Activated CD8-positive, alpha-beta T cell treated with anti-CD3 and anti-CD28 coated beads for 36 hours (primary cell): ENCODE results near the gene ASMTL. TPM values are rescaled to one million over a fixed set of nuclear protein-coding genes. Genes with fewer than 3 reads are reported as not detected.

Experiments
- ATAC-seq: fragments of 200-7000 bp; cut with Tn5 transposase; one replicate; pipeline ENCODE4 v1.10.0; 2021; ENCODE audit warnings: mild to moderate bottlenecking, moderate library complexity
- CTCF ChIA-PET: fragments of 350-600 bp; sonication (Branson Sonifier 250); formaldehyde crosslinking; loops from one replicate; lab custom pipeline; 2021; ENCODE audit warnings: antibody characterized with exemption; lab: Charles Lee
- POLR2A ChIA-PET: fragments of 350-600 bp; sonication (Branson Sonifier 250); formaldehyde crosslinking; loops from one replicate; lab custom pipeline; 2021; ENCODE audit warnings: antibody characterized with exemption; lab: Charles Lee
- DNase-seq: peaks from one replicate; pipeline ENCODE4 v3.0.0-alpha.2; 2020
- H3K27ac Mint-ChIP-seq: one replicate; pipeline ENCODE4 v1.8.0; 2021; ENCODE audit warnings: mild to moderate bottlenecking, mixed read lengths
- H3K27me3 Mint-ChIP-seq: one replicate; pipeline ENCODE4 v1.8.0; 2021; ENCODE audit warnings: mixed read lengths
- H3K36me3 Mint-ChIP-seq: one replicate; pipeline ENCODE4 v1.8.0; 2021; ENCODE audit warnings: low read depth, mixed read lengths
- H3K4me1 Mint-ChIP-seq: one replicate; pipeline ENCODE4 v1.8.0; 2021; ENCODE audit warnings: low read depth, mixed read lengths
- H3K4me3 Mint-ChIP-seq: one replicate; pipeline ENCODE4 v1.8.0; 2021; ENCODE audit warnings: mild to moderate bottlenecking, moderate library complexity, mixed read lengths
- H3K9me3 Mint-ChIP-seq: one replicate; pipeline ENCODE4 v1.8.0; 2021; ENCODE audit warnings: mixed read lengths
- intact Hi-C: fragments of 100-400 bp; cut with micrococcal nuclease; formaldehyde crosslinking; loops from one replicate; pipeline ENCODE4 v1.10.0; 2022
- total RNA-seq, 2 experiments: library from RNA; stranded (reverse); gene quantifications; one replicate each; pipeline ENCODE4 v1.2.3, GENCODE V29; 2021
- TF ChIP-seq, protein P1 (sequence below): fragments of 200-600 bp; IDR thresholded peaks from one replicate; pipeline ENCODE4 v1.8.0; 2022; ENCODE audit warnings: antibody characterized with exemption, mild to moderate bottlenecking

Gene ASMTL
- total RNA-seq, 2 experiments from 2014 or later, result 55.8 to 57.2 TPM

DNA sequence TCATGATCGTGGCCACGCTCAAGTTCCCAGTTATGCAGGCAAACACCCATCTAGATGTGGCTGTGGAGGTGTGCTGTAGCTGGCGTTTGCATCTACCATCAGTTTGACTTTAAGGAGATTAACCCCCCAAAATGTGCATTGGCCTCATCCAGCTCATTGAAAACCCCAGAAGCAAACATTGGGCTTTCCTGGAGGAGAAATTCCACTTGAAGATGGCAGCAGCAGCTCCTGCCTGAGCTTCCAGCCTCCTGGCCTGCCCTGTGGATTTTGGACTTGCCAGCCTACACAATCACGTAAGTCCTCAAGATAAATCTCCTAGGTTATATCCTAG lies 30.6 kb downstream of the ASMTL start:
- peaks cover 23% of the 10 kb centered on the region for H3K9me3 Mint-ChIP-seq
- H3K4me1 Mint-ChIP-seq, result no peaks in the 10 kb centered on the region
- H3K27ac Mint-ChIP-seq, result no peak overlapping the region
- ChIA-PET CTCF (no interaction called here), POLR2A (no interaction called here)
- intact Hi-C loops, result no loop called here
- no peak overlapping the region for H3K4me3 Mint-ChIP-seq
- no peak for DNase-seq
- ATAC-seq, result no peak
- H3K36me3 Mint-ChIP-seq, result peaks cover 67% of the 10 kb centered on the region
- TF ChIP-seq, protein P1, sequence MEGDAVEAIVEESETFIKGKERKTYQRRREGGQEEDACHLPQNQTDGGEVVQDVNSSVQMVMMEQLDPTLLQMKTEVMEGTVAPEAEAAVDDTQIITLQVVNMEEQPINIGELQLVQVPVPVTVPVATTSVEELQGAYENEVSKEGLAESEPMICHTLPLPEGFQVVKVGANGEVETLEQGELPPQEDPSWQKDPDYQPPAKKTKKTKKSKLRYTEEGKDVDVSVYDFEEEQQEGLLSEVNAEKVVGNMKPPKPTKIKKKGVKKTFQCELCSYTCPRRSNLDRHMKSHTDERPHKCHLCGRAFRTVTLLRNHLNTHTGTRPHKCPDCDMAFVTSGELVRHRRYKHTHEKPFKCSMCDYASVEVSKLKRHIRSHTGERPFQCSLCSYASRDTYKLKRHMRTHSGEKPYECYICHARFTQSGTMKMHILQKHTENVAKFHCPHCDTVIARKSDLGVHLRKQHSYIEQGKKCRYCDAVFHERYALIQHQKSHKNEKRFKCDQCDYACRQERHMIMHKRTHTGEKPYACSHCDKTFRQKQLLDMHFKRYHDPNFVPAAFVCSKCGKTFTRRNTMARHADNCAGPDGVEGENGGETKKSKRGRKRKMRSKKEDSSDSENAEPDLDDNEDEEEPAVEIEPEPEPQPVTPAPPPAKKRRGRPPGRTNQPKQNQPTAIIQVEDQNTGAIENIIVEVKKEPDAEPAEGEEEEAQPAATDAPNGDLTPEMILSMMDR, result no peak
- no peaks in the 10 kb centered on the region for H3K27me3 Mint-ChIP-seq

DNA sequence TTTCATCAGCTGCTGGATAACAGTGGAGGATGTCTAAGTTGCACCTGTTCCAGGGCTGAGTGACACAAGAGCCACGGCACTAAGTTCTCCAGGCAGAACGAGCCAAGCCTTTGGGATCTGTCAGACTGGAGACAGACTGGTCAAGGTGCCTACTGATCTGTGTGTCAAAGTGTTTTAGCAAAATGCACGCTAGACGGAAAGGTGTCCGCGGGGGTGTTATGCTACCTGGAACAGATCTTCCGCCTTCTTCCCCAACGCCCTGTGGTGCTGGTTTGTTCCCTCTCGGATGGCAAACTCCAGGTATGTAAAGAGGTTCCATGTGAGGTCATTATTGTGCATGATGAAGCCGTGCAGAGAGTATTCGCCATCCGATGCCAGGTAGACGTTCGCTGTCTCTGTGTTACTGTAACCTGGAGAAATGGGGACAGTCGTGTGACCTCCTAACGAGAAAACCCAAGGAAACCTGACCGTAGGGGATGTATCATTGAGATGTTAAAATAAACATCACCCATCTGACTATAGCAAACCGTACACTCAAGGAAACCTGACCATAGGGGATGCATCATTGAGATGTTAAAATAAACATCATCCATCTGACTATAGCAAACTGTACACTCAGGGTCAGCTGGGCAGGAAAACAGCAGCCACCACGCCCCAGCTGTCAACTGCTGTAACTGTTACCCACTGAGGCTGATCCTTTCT lies 31.1 kb downstream of the ASMTL start:
- TF ChIP-seq, protein P1, result no peak
- intact Hi-C loops, result no loop called here
- DNase-seq (no peak), ATAC-seq (no peak)
- H3K36me3 Mint-ChIP-seq, result peaks cover 67% of the 10 kb centered on the region
- H3K27me3 Mint-ChIP-seq, result no peaks in the 10 kb centered on the region
- CTCF ChIA-PET, result no interaction called here
- POLR2A ChIA-PET, result no interaction called here
- H3K27ac Mint-ChIP-seq, result no peak overlapping the region
- no peaks in the 10 kb centered on the region for H3K4me1 Mint-ChIP-seq
- no peak overlapping the region for H3K4me3 Mint-ChIP-seq
- H3K9me3 Mint-ChIP-seq, result peaks cover 23% of the 10 kb centered on the region

DNA sequence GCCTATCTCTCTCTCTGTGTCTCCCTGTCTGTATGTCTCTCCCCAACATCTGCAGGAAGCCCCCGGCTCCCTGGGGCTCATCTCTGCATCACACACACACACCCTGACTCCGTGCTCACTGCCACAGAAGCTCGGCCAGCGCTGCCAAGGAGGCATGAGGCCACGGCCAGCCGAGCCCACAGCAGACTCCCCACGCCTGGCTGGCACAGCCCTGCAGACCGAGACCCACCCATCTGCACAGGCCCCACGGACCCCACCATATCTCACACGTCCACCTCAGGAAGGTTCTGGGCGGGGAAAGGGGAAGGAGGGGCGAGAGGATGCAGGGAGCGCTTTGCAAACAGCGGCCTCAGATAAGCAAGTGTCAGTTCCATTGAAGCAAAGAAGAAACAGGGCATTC lies 32.3 kb downstream of the ASMTL start:
- H3K4me1 Mint-ChIP-seq, result no peaks in the 10 kb centered on the region
- TF ChIP-seq, protein P1, result no peak
- H3K4me3 Mint-ChIP-seq, result no peak overlapping the region
- ATAC-seq (no peak), DNase-seq (no peak)
- POLR2A ChIA-PET, result no interaction called here
- H3K9me3 Mint-ChIP-seq, result peaks cover 23% of the 10 kb centered on the region
- intact Hi-C loops, result no loop called here
- CTCF ChIA-PET, result no interaction called here
- H3K36me3 Mint-ChIP-seq, result peaks cover 58% of the 10 kb centered on the region
- H3K27me3 Mint-ChIP-seq, result no peaks in the 10 kb centered on the region
- no peak overlapping the region for H3K27ac Mint-ChIP-seq

DNA sequence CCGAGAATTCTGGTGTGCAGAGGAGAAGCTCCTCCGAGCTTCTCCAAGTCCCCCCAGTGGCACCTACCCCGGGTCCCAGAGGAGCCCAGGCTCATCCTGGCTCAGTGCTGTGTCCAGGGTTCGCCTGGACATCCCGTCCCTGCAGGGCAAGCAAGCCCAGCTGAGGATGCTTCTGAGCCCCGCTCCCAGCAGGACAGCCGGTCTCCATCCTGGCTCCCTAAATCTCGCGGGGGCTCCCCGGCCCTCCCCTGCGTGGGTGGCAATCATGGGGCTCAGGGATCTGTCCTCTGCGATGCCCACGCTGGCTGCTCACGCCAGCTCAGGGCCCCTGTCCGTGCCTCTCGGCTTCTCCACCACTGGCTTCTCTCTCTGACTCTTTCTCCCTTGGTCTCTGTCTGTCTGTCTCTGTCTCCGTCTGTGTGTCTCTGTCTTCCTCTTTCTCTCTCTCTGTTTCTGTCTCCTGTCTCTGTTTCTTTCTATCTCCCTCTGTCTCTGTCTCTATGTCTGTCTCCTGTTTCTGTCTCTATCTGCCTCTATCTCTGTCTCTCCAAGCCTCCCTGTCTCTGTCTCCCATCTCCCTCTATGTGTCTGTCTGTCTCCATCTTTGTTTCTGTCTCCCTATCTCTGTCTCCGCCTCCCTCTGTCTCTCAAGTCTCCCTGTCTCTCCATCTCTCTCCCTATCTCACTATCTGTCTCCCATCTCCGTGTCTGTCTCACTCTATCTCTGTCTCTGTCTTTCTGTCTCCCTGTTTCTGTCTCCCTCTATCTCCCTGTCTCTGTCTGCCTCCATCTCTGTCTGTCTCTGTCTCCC lies 33.0 kb downstream of the ASMTL start:
- Mint-ChIP-seq H3K4me1 (no peaks in the 10 kb centered on the region), H3K27ac (no peak overlapping the region), H3K4me3 (no peak overlapping the region), H3K9me3 (peaks cover 20% of the 10 kb centered on the region), H3K36me3 (peaks cover 54% of the 10 kb centered on the region), H3K27me3 (no peaks in the 10 kb centered on the region)
- DNase-seq (no peak), ATAC-seq (no peak)
- POLR2A ChIA-PET, result no interaction called here
- TF ChIP-seq, protein P1, result no peak
- CTCF ChIA-PET, result no interaction called here
- intact Hi-C loops, result no loop called here

DNA sequence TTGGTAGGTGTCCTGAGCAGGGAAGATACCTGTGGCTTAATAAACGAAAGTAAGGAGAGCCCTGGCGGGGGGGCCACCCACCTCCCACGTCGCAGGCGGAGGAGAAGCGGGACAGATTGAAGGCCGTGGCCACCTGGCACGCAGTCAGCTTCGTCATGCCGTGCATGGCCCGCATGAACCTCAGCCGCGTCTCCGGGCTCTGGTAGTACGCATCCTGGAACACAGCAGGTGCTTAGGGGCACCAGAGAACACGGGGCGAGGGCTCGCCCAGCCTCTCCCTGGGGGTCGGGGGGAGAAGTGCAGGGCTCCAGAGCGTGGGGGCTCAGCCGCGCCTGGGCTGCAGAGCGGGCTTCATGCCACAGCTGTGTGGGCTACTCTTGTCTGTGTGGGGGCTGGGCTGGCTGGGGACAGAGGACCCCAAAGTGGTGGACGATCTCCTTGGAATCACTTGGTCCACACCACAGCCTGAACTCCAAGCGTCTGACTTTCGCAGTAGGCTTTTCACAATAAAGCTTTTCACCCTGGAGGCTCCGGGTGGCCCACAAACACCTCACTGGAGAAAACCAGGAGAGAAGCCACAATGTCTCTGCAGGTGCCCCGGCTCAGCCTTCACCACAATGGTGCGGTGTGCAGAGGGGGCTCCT lies 33.7 kb downstream of the ASMTL start:
- no peak overlapping the region for H3K27ac Mint-ChIP-seq
- CTCF ChIA-PET, result no interaction called here
- intact Hi-C loops, result no loop called here
- POLR2A ChIA-PET, result no interaction called here
- no peak for DNase-seq
- H3K9me3 Mint-ChIP-seq, result peaks cover 15% of the 10 kb centered on the region
- H3K4me3 Mint-ChIP-seq, result no peak overlapping the region
- TF ChIP-seq, protein P1, result no peak
- H3K4me1 Mint-ChIP-seq, result no peaks in the 10 kb centered on the region
- no peaks in the 10 kb centered on the region for H3K27me3 Mint-ChIP-seq
- peaks cover 50% of the 10 kb centered on the region for H3K36me3 Mint-ChIP-seq
- no peak for ATAC-seq
